GM20000 (cell line): ENCODE results near the gene PAEP.
"Not testable (repeated sequence)": the region's sequence is repeated elsewhere in the genome, so short reads cannot be mapped to it uniquely, and the experiment has no call there.

Source experiments
- DNase-seq: peaks from one replicate; pipeline ENCODE4 v3.0.0; 2012; ENCODE audit warnings: low spot score
- CTCF ChIP-seq: IDR thresholded peaks from 2 replicates; pipeline ENCODE4 v1.5.1; 2012; ENCODE audit warnings: mild to moderate bottlenecking, control low read depth; ENCODE audit errors: extremely low read depth, missing control alignments

Gene PAEP

DNA sequence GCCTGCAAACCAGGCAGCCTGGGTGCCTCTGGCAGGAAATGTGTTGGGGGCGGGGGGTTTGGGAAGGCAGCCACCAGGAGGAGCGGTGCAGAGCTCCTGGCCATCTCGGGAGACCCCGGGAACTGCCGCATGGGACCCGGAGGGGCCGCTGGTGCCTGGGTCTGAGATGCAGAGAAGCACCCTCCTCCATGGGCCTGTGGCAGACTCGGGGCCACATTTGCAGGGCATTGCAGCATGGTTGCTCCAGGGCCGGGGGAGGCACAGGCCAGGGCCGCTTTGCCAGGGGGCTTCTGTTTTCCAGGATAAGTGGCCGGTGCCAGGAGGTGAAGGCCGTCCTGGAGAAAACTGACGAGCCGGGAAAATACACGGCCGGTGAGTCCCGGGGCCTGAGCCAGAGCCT lies 38.6 kb upstream of the PAEP start:
- no peak for TF ChIP-seq CTCF
- no peak for DNase-seq

DNA sequence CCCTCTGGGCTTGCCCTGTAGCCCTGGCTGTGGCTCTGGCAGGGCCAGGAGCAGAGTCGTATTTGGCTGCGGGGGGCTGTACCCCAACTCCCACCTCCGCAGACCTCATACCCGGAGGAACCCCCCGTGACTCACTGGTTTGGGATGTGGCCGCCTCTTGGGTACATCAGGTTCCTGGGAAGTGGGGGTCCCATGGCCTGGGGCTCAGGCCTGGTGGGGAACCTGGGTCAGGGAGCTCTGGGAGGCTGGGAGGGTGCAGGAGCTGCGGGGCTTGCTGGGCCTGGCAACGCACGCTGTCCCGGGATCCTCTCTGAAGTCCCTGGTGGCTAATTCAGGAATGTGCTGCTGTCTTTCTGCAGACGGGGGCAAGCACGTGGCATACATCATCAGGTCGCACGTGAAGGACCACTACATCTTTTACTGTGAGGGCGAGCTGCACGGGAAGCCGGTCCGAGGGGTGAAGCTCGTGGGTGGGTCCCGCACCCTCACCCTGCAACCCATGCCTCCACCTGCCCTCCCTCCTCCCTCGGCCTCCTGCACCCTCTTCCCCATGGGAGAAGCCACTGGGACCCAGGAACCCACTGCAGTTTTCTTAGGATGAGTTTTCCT lies 37.9 kb upstream of the PAEP start:
- no peak for TF ChIP-seq CTCF
- no peak for DNase-seq

DNA sequence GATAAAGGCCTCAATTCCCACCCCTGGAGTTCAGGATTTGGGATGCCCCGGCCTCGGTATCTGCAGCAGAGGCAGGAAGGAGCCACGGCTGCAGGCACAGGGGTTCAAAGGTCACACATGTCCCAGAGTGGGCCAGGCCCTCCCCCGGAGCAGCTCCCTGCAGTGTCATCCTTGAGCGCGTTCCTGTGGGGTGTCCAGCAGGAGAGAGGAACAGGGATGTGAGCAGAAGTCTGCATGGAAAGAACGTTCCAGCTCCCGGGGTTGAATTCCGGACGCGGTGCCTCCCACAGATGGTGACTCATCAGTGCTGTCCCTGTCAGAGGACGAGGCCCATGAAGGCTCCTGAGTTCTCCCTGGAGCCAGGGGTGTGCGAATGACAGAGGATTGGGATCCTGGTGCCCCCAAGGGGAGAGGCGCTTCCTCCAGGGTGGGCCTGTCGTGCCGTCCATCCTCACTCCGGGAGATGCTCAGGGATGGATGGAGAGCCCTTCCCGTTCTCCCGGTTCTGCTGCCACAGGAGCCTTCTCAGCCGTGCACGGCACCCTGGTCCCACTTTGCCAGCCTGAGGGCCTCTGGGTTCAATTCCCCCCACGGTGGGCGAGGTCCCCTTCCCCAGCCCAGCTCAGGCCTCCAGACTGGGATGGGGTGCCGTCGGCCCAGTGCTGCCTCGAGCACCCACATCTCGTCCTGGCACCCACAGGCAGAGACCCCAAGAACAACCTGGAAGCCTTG lies 37.3 kb upstream of the PAEP start:
- no peak for DNase-seq

DNA sequence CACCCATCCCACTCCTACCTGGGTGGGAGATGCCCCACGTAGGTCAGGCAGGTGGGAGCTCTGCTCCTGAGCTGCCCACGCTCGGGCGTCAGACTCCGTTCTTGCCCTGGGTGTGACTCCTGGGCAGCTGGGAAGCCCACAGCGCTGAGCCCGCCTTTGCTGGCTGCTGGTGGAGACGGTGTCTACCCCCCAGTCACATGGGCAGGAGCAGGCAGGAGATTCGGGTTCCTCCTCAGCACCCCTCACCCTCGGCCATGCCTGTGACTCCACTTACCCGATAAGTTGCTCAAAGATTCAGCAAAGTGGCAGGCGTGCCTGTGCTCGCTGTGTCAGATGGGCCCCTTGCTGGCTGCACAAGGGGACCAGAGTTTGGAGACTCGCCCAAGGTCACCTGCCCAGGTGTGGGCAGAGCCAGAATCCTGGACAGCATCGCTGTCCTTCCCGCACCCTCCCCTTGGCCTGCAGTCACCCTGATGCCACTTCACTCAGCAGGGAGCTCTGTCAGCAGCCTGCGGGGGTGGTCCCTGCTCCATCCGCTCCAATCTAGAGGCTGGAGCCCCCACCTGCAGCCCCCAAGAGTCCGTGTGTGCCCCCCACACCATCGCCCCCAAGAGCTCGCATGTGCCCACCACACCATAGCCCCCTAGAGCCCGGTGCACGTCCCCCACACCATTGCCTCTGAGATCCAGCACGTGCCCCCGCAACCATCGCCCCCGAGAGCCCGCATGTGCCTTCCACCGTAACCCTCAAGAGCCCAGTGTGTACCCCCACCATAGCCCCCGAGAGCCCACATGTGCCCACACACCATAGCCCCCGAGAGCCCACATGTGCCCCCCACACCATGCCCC lies 36.1 kb upstream of the PAEP start:
- DNase-seq, result no peak
- TF ChIP-seq CTCF, result no peak

More for the DNA sequence above, 37.3 kb upstream of the PAEP start:
- TF ChIP-seq CTCF, result no peak

DNA sequence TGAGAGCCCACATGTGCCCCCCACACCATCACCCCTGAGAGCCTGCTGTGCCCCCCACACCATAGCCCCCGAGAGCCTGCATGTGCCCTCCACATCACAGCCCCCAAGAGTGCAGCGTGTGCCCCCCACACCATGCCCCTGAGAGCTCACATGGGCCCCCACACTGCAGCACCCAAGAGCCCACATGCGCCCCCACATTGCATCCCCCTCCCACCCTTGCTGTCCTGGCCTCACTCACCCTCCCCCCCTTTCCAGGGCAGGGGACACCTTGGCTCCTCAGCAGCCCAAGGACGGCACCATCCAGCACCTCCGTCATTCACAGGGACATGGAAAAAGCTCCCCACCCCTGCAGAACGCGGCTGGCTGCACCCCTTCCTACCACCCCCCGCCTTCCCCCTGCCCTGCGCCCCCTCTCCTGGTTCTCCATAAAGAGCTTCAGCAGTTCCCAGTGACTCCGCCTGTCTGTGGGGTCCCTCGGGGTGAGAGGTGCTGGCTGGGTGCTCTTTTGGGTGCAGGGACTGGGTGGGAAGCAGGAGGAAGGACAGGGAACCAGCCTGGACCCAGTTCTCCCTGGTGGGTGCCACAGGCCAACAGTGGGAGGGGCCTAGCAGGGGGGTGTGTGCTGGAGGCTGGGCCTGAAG lies 35.3 kb upstream of the PAEP start:
- TF ChIP-seq CTCF, result no peak
- DNase-seq, result no peak

DNA sequence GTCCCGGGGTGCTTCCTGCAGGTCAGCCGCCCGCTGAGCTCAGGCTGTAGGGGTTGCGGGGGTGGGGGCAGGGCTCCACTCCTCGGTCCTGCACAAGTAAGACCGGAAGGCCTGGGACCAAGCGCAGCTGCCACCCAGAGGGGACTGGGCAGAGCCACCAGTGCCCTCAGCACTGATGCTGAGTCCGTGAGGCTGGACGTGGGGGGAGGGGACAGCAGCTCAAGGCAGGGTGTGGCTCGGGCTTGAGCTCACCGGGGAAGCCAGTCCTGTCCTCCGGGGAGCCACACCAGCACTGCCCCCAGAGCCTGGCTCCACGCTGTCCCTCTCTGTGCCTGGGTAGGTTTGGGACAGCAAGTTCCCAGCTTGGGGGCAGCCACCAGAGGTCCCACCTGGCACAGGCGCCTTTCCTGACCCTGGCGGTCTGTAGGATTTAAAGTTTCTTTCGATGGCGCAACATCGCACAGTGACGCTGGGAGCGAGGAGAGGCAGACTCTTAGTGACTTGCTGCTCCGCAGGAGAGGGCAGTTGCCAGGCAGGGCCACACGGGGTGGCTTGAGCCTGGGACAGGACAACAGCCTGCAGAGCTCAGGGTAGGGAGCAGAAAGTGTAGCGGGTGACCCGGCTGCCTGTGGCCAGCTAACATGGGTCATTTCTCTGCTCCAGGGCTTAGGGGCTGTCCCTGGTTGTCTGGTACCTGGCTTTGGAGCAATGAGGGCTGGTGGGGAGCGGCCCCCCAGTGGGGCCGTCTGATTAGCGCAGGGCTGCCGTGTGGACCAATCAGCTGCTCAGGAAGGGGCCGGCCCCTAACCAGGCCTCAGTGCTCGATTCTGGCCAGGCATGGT lies 34.6 kb upstream of the PAEP start:
- DNase-seq, result no peak
- no peak for TF ChIP-seq CTCF

DNA sequence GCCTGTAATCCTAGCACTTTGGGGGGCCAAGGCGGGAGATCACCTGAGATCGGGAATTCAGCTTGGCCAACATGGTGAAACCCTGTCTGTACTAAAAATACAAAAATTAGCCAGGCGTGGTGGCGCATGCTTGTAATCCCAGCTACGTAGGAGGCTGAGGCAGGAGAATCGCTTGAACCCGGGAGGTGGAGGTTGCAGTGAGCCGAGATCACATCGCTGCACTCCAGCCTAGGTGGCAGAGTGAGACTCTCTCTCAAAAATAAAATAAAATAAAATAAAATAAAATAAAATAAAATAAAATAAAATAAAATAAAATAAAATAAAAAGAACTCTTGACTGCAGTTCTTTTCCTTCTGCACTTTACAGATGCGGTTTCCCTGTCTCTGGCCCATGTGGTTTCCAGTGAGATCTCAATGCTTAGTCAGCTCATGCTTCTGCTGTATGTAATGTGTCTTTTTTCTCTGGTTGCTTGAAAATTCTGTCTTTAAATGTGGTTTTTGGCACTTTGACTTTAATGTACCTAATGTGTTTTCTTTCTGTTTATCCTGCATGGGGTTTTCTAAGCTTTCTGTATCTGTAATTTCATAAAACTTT lies 32.6 kb upstream of the PAEP start:
- DNase-seq, result not testable (repeated sequence)
